Stomach (tissue), 4 donors: Measurements from ENCODE around the gene ERMARD.

Experiments used
- EP300 ChIP-seq: sonication (generic); formaldehyde crosslinking; IDR thresholded peaks from one replicate; pipeline ENCODE4 v1.6.1; 2017; ENCODE audit warnings: antibody characterized with exemption
- POLR2A ChIP-seq, 4 donors: fragments of 450-650 bp; IDR thresholded peaks; one replicate each; pipeline ENCODE4 v1.6.1; 2016; ENCODE audit warnings: antibody characterized with exemption in 4 of 4, control low read depth in 2 of 4, mild to moderate bottlenecking in 1 of 4, moderate library complexity in 1 of 4
- TF ChIP-seq, protein P1 (sequence below), 7 experiments: fragments of 450-650 bp in 4 of 7; fragments of 200-600 bp in 3 of 7; sonication (generic) in 3 of 7; IDR thresholded peaks; one replicate each; pipeline ENCODE4 v1.5.1; 2016 to 2019; ENCODE audit warnings: antibody characterized with exemption in 7 of 7, control low read depth in 2 of 7, mild to moderate bottlenecking in 1 of 7

DNA sequence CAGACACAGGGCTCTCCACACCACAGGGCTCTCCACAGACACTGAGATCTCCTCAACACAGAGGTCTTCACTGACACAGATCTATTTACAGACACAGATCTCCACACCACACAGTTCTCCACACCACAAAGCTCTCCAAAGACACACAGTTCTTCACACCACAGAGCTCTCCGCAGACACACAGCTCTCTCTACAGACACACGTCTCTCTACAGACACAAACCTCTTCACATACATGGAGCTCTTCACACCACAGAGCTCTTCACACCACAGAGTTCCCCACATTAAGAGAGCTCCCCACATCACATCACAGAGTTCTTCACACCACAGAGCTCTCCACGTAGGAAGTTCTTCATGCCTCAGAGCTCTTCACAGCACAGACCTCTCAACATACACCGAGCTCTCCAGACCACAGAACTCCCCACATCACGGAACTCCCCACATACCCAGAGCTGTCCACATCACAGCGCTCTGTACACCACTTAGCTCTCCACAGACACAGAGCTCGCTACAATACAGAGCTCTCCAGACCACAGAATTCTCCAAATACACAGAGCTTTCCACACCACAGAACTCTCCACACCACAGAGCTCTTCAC lies 53.9 kb downstream of the ERMARD start:
- TF ChIP-seq, protein P1, sequence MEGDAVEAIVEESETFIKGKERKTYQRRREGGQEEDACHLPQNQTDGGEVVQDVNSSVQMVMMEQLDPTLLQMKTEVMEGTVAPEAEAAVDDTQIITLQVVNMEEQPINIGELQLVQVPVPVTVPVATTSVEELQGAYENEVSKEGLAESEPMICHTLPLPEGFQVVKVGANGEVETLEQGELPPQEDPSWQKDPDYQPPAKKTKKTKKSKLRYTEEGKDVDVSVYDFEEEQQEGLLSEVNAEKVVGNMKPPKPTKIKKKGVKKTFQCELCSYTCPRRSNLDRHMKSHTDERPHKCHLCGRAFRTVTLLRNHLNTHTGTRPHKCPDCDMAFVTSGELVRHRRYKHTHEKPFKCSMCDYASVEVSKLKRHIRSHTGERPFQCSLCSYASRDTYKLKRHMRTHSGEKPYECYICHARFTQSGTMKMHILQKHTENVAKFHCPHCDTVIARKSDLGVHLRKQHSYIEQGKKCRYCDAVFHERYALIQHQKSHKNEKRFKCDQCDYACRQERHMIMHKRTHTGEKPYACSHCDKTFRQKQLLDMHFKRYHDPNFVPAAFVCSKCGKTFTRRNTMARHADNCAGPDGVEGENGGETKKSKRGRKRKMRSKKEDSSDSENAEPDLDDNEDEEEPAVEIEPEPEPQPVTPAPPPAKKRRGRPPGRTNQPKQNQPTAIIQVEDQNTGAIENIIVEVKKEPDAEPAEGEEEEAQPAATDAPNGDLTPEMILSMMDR (IDR thresholded peaks at IDR 0.05), result no peak
- no peak for TF ChIP-seq EP300
- TF ChIP-seq POLR2A (IDR thresholded peaks at IDR 0.05), result no peak
